ENCODE data around the gene ACADS.
A peak's percentile ranks its signal among the peaks of the same experiment; 100 is the strongest.

The ACADS gene

DNA sequence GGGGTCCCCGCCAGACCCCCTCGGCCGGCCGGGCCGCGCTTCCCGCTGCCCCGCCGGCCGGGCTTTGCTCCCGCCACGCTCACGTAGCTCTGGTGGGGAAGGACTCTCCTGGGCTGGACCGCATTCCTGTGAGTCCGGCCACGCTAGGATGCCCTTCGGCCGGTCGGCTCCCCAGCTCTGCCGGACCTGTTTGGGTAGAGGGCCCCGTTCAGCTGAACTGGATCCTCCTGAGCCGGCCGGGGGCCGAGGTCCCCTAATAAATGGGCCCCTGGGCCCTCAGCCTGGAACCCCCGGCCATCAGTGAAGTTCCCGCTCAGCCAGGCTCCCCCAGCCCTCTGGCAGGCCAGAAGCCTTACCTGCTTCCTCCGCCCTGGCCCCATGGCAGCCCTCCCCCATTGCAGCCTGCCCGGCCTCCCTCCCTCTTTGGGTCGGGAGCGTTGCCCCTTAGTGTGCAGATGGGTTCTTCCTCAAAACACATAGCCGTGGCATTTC is 14.8 kb upstream of the ACADS start:
- Histone ChIP-seq H3K4me3 (ENCODE audit: low read depth in 1 of 5, low read length in 5 of 5) (peak overlapping the region; percentile 61 to 88 (median 74)), H3K27me3 (ENCODE audit: control insufficient read depth in 5 of 5, insufficient read depth in 4 of 5, low read length in 5 of 5) (no peaks in the 10 kb centered on the region), H3K4me1 (ENCODE audit: control insufficient read depth in 5 of 5, insufficient read depth in 5 of 5, low read length in 5 of 5) (peaks cover 2 to 26% (median 24%) of the 10 kb centered on the region in 5 donors), H3K36me3 (ENCODE audit: control insufficient read depth in 5 of 5, insufficient read depth in 5 of 5, low read length in 5 of 5) (peaks cover 0 to 15% (median 13%) of the 10 kb centered on the region in 5 donors), H3K9ac (ENCODE audit: low read length in 5 of 5) (peak overlapping the region; percentile 68 to 93 (median 79)), H3K27ac (ENCODE audit: low read depth, low read length) (peak overlapping the region; percentile 67), H3K9me3 (ENCODE audit: control insufficient read depth in 5 of 5, low read length in 5 of 5) (no peaks in the 10 kb centered on the region)

GRCh38 chr12:120711411-120711810 is 14.2 kb upstream of the ACADS start:
- Histone ChIP-seq H3K27me3 (ENCODE audit: control insufficient read depth in 5 of 5, insufficient read depth in 4 of 5, low read length in 5 of 5) (no peaks in the 10 kb centered on the region), H3K9me3 (ENCODE audit: control insufficient read depth in 5 of 5, low read length in 5 of 5) (no peaks in the 10 kb centered on the region), H3K4me1 (ENCODE audit: control insufficient read depth in 5 of 5, insufficient read depth in 5 of 5, low read length in 5 of 5) (peaks cover 2 to 26% (median 24%) of the 10 kb centered on the region in 5 donors), H3K9ac (ENCODE audit: low read length in 5 of 5) (peak overlapping the region; percentile 68 to 93 (median 79)), H3K36me3 (ENCODE audit: control insufficient read depth in 5 of 5, insufficient read depth in 5 of 5, low read length in 5 of 5) (peaks cover 2 to 20% (median 18%) of the 10 kb centered on the region in 5 donors), H3K27ac (ENCODE audit: low read depth, low read length) (peak overlapping the region; percentile 67), H3K4me3 (ENCODE audit: low read depth in 1 of 5, low read length in 5 of 5) (peak overlapping the region; percentile 61 to 88 (median 74))

DNA sequence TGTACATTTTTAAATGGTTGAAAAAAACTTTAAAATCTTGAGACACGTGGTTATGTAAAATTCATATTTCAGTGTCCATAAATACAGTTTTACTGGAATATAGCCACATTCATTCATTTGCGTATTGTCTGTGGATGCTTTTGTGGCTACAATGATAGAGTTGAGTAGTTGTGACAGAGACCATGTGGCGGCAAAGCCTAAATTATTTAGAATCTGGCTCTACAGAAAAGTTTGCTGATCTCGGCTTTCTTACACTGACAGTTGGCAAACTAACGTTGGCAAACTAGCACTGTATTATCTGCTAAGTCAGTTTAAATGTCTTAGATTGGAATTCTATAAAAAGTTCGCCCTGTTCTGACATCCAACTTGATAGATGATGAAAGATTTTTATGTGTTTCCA is 13.0 kb upstream of the ACADS start:
- no peak overlapping the region for H3K27ac ChIP-seq (ENCODE audit: low read depth, low read length)
- no peak overlapping the region for H3K9ac ChIP-seq (ENCODE audit: low read length in 5 of 5)
- no peak overlapping the region for H3K4me3 ChIP-seq (ENCODE audit: low read depth in 1 of 5, low read length in 5 of 5)
- H3K27me3 ChIP-seq (ENCODE audit: control insufficient read depth in 5 of 5, insufficient read depth in 4 of 5, low read length in 5 of 5), result no peaks in the 10 kb centered on the region
- H3K4me1 ChIP-seq (ENCODE audit: control insufficient read depth in 5 of 5, insufficient read depth in 5 of 5, low read length in 5 of 5), result peaks cover 2 to 26% (median 24%) of the 10 kb centered on the region in 5 donors
- no peaks in the 10 kb centered on the region for H3K9me3 ChIP-seq (ENCODE audit: control insufficient read depth in 5 of 5, low read length in 5 of 5)
- peaks cover 2 to 31% (median 26%) of the 10 kb centered on the region in 5 donors for H3K36me3 ChIP-seq (ENCODE audit: control insufficient read depth in 5 of 5, insufficient read depth in 5 of 5, low read length in 5 of 5)

DNA sequence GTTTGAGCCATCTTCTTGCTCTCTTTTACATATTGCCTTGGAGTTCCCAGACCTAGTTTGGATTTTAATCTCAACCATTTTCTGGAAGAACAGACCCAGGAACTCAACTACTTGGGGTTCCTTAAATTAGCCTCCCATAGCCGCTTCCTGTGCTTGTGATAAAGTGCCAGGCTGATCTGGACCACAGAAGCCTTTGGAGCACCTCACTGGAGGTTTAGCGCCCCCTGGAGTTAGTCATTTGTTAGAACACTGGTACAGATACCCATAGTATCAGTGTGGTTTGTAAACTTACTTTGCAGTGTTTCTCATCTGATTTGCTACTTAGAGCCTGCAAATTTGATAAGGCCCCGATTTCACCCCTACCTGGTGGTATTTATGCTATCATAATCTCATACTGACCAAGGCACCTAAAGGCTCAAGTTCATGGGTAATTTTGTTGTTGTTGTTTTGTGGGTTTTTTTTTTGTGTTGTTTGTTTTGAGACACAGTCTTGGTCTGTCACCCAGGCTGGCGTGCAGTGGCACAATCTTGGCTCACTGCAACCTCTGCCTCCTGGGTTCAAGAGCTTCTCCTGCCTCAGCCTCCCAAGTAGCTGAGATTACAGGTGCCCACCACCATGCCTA is 11.7 kb upstream of the ACADS start:
- peaks cover 2 to 26% (median 24%) of the 10 kb centered on the region in 5 donors for H3K4me1 ChIP-seq (ENCODE audit: control insufficient read depth in 5 of 5, insufficient read depth in 5 of 5, low read length in 5 of 5)
- H3K36me3 ChIP-seq (ENCODE audit: control insufficient read depth in 5 of 5, insufficient read depth in 5 of 5, low read length in 5 of 5), result peaks cover 2 to 43% (median 37%) of the 10 kb centered on the region in 5 donors
- no peak overlapping the region for H3K27ac ChIP-seq (ENCODE audit: low read depth, low read length)
- H3K9ac ChIP-seq (ENCODE audit: low read length in 5 of 5), result no peak overlapping the region
- H3K27me3 ChIP-seq (ENCODE audit: control insufficient read depth in 5 of 5, insufficient read depth in 4 of 5, low read length in 5 of 5), result no peaks in the 10 kb centered on the region
- no peaks in the 10 kb centered on the region for H3K9me3 ChIP-seq (ENCODE audit: control insufficient read depth in 5 of 5, low read length in 5 of 5)
- H3K4me3 ChIP-seq (ENCODE audit: low read depth in 1 of 5, low read length in 5 of 5), result no peak overlapping the region

- Histone ChIP-seq H3K4me1 (ENCODE audit: control insufficient read depth in 5 of 5, insufficient read depth in 5 of 5, low read length in 5 of 5) (peaks cover 4 to 40% (median 32%) of the 10 kb centered on the region in 5 donors), H3K27me3 (ENCODE audit: control insufficient read depth in 5 of 5, insufficient read depth in 4 of 5, low read length in 5 of 5) (no peaks in the 10 kb centered on the region), H3K36me3 (ENCODE audit: control insufficient read depth in 5 of 5, insufficient read depth in 5 of 5, low read length in 5 of 5) (peaks cover 2 to 81% (median 78%) of the 10 kb centered on the region in 5 donors), H3K9me3 (ENCODE audit: control insufficient read depth in 5 of 5, low read length in 5 of 5) (no peaks in the 10 kb centered on the region), H3K4me3 (ENCODE audit: low read depth in 1 of 5, low read length in 5 of 5) (no peak overlapping the region), H3K9ac (ENCODE audit: low read length in 5 of 5) (no peak overlapping the region), H3K27ac (ENCODE audit: low read depth, low read length) (no peak overlapping the region)
Observed at GRCh38 chr12:120718055-120718454, 7.6 kb upstream of the ACADS start.

- H3K4me3 ChIP-seq (ENCODE audit: low read depth in 1 of 5, low read length in 5 of 5), result no peak overlapping the region
- H3K9ac ChIP-seq (ENCODE audit: low read length in 5 of 5), result no peak overlapping the region
- H3K27ac ChIP-seq (ENCODE audit: low read depth, low read length), result no peak overlapping the region
- H3K27me3 ChIP-seq (ENCODE audit: control insufficient read depth in 5 of 5, insufficient read depth in 4 of 5, low read length in 5 of 5), result no peaks in the 10 kb centered on the region
- no peaks in the 10 kb centered on the region for H3K9me3 ChIP-seq (ENCODE audit: control insufficient read depth in 5 of 5, low read length in 5 of 5)
- H3K4me1 ChIP-seq (ENCODE audit: control insufficient read depth in 5 of 5, insufficient read depth in 5 of 5, low read length in 5 of 5), result peaks cover 2 to 40% (median 33%) of the 10 kb centered on the region in 5 donors
- peaks cover 2 to 78% (median 74%) of the 10 kb centered on the region in 5 donors for H3K36me3 ChIP-seq (ENCODE audit: control insufficient read depth in 5 of 5, insufficient read depth in 5 of 5, low read length in 5 of 5)
Observed at GRCh38 chr12:120719072-120719471, 6.6 kb upstream of the ACADS start.

GRCh38 chr12:120719496-120720233 is 6.0 kb upstream of the ACADS start:
- Histone ChIP-seq H3K27me3 (ENCODE audit: control insufficient read depth in 5 of 5, insufficient read depth in 4 of 5, low read length in 5 of 5) (no peaks in the 10 kb centered on the region), H3K4me1 (ENCODE audit: control insufficient read depth in 5 of 5, insufficient read depth in 5 of 5, low read length in 5 of 5) (peaks cover 2 to 41% (median 33%) of the 10 kb centered on the region in 5 donors), H3K9me3 (ENCODE audit: control insufficient read depth in 5 of 5, low read length in 5 of 5) (no peaks in the 10 kb centered on the region), H3K9ac (ENCODE audit: low read length in 5 of 5) (no peak overlapping the region), H3K36me3 (ENCODE audit: control insufficient read depth in 5 of 5, insufficient read depth in 5 of 5, low read length in 5 of 5) (peaks cover 2 to 75% (median 71%) of the 10 kb centered on the region in 5 donors), H3K27ac (ENCODE audit: low read depth, low read length) (peak overlapping the region; percentile 93), H3K4me3 (ENCODE audit: low read depth in 1 of 5, low read length in 5 of 5) (no peak overlapping the region)

DNA sequence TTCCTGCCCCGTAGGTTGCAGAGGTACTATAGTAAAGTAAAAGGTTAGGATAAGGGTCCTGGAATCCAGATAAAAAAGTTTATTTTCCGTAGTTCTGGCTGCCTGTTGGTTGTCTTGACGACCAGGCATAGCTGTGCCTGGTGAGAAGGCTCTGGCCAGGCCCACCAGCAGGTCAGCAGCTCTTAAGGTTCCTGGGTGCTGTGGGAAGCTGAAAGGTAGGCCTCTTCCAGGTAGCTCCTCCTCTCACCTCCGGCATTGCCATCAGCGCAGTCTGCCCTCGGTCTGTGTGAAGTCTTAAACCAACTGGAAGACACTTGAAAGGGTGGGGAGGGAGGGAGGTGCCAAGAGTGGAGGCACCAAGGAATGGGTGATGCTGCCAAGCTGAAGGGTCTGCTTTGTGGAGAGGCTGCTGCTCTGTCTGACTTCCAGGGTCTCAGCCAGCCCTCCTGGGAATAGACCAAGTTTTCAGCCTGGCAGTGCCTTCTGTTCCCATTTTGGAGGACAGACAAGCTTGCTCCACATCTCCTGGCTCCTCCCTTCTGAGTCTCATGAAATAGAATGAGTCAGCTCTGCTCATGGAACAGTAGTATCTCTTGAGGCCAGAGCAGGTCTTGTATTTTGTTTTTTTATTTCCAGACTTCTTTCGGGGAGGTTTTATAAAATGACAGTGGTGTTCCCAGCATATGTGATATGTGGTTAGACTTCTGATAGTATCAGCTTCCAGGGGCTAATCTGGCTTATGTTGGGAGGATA is 5.2 kb upstream of the ACADS start:
- peak overlapping the region in 4 of 5 donors; percentile 33 to 79 (median 65) for H3K9ac ChIP-seq (ENCODE audit: low read length in 5 of 5)
- H3K4me3 ChIP-seq (ENCODE audit: low read depth in 1 of 5, low read length in 5 of 5), result peak overlapping the region in 1 of 5 donors; percentile 15
- H3K9me3 ChIP-seq (ENCODE audit: control insufficient read depth in 5 of 5, low read length in 5 of 5), result no peaks in the 10 kb centered on the region
- peaks cover 2 to 71% (median 64%) of the 10 kb centered on the region in 5 donors for H3K36me3 ChIP-seq (ENCODE audit: control insufficient read depth in 5 of 5, insufficient read depth in 5 of 5, low read length in 5 of 5)
- no peaks in the 10 kb centered on the region for H3K27me3 ChIP-seq (ENCODE audit: control insufficient read depth in 5 of 5, insufficient read depth in 4 of 5, low read length in 5 of 5)
- H3K27ac ChIP-seq (ENCODE audit: low read depth, low read length), result peak overlapping the region; percentile 93
- peaks cover 5 to 48% (median 39%) of the 10 kb centered on the region in 5 donors for H3K4me1 ChIP-seq (ENCODE audit: control insufficient read depth in 5 of 5, insufficient read depth in 5 of 5, low read length in 5 of 5)

DNA sequence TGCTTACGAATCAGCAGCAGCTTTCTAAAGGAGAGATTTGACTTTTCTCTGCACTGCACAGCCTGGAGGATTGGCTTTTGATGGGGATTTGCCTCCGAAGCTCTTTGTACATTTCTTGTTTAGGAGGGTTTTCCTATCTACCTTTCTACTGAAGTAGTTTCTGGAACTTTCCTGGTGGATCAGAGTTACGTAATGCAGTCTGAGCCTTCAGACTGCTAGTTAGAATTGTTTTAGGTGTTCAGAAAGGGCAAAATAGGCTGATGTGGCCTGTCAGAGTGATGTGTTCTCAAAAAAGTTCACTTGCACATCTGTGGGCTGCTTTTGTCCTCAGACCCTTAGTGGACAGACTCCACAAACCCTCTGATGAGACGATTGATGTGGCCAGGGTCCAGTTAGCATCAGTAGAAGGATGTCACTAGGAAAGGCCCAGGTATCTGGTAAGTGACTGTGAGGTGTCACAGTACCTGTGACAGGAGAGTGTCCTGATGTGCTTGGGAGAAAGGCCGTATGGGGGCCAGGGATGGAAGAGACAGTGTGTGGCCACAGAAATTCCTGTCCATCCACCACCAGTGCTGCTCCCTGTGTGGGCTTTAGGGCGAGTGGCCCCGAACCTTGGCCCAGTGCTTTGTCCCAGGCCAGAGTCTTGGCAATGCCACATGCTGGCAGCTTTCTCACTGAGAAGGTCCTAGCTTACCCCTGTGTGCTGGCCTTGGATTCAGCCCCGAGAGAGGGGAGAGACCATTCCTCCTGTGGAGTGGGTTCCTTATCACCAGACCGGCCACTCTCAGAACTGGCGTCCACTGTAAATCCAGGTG is 4.4 kb upstream of the ACADS start:
- H3K27me3 ChIP-seq (ENCODE audit: control insufficient read depth in 5 of 5, insufficient read depth in 4 of 5, low read length in 5 of 5), result no peaks in the 10 kb centered on the region
- peaks cover 5 to 53% (median 42%) of the 10 kb centered on the region in 5 donors for H3K4me1 ChIP-seq (ENCODE audit: control insufficient read depth in 5 of 5, insufficient read depth in 5 of 5, low read length in 5 of 5)
- H3K36me3 ChIP-seq (ENCODE audit: control insufficient read depth in 5 of 5, insufficient read depth in 5 of 5, low read length in 5 of 5), result peaks cover 0 to 66% (median 62%) of the 10 kb centered on the region in 5 donors
- H3K9me3 ChIP-seq (ENCODE audit: control insufficient read depth in 5 of 5, low read length in 5 of 5), result no peaks in the 10 kb centered on the region
- no peak overlapping the region for H3K4me3 ChIP-seq (ENCODE audit: low read depth in 1 of 5, low read length in 5 of 5)
- peak overlapping the region in 4 of 5 donors; percentile 33 to 79 (median 65) for H3K9ac ChIP-seq (ENCODE audit: low read length in 5 of 5)
- peak overlapping the region; percentile 93 for H3K27ac ChIP-seq (ENCODE audit: low read depth, low read length)
